Rectal smooth muscle tissue (tissue), 1 donor: Measurements from ENCODE around the gene RYR2.

Experiments used
- H3K27ac ChIP-seq: one replicate; pipeline ENCODE4 v1.7.0; 2013; ENCODE audit warnings: low read depth, low read length, inconsistent platforms
- H3K27me3 ChIP-seq: one replicate; pipeline ENCODE4 v1.7.0; 2013; ENCODE audit warnings: low read length; ENCODE audit not compliant: control insufficient read depth, insufficient read depth
- H3K36me3 ChIP-seq: one replicate; pipeline ENCODE4 v1.7.0; 2013; ENCODE audit warnings: low read length; ENCODE audit not compliant: control insufficient read depth, insufficient read depth
- H3K4me1 ChIP-seq: one replicate; pipeline ENCODE4 v1.7.0; 2013; ENCODE audit warnings: low read length; ENCODE audit not compliant: control insufficient read depth, insufficient read depth
- H3K4me3 ChIP-seq: one replicate; pipeline ENCODE4 v1.7.0; 2013; ENCODE audit warnings: low read length
- H3K9ac ChIP-seq: one replicate; pipeline ENCODE4 v1.7.0; 2013; ENCODE audit warnings: low read length

RYR2 gene

GRCh38 chr1:237309595-237310118, 267.7 kb downstream of the RYR2 start:
- Histone ChIP-seq H3K27ac (no peak overlapping the region), H3K4me1 (no peaks in the 10 kb centered on the region), H3K9ac (no peak overlapping the region), H3K36me3 (no peaks in the 10 kb centered on the region), H3K4me3 (no peak overlapping the region), H3K27me3 (no peaks in the 10 kb centered on the region)

GRCh38 chr1:237316352-237316751, 274.4 kb downstream of the RYR2 start:
- peaks cover 3% of the 10 kb centered on the region for H3K4me1 ChIP-seq
- no peak overlapping the region for H3K27ac ChIP-seq

GRCh38 chr1:237318748-237319147, 276.8 kb downstream of the RYR2 start:
- no peak overlapping the region for H3K4me3 ChIP-seq
- no peaks in the 10 kb centered on the region for H3K36me3 ChIP-seq
- H3K9ac ChIP-seq = no peak overlapping the region
- peaks cover 3% of the 10 kb centered on the region for H3K4me1 ChIP-seq
- no peaks in the 10 kb centered on the region for H3K27me3 ChIP-seq
- no peak overlapping the region for H3K27ac ChIP-seq

More at GRCh38 chr1:237316352-237316751, 274.4 kb downstream of the RYR2 start:
- no peak overlapping the region for H3K4me3 ChIP-seq
- H3K27me3 ChIP-seq = no peaks in the 10 kb centered on the region
- H3K9ac ChIP-seq = no peak overlapping the region
- no peaks in the 10 kb centered on the region for H3K36me3 ChIP-seq

- Histone ChIP-seq H3K27me3 (no peaks in the 10 kb centered on the region), H3K4me3 (no peak overlapping the region), H3K9ac (no peak overlapping the region), H3K36me3 (no peaks in the 10 kb centered on the region), H3K27ac (peak overlapping the region; percentile 40), H3K4me1 (peaks cover 3% of the 10 kb centered on the region)
These were observed 278.9 kb downstream of the RYR2 start for GRCh38 chr1:237320890-237321289.

GRCh38 chr1:237324226-237324625, 282.2 kb downstream of the RYR2 start:
- Histone ChIP-seq H3K4me3 (no peak overlapping the region), H3K4me1 (peaks cover 3% of the 10 kb centered on the region), H3K27ac (no peak overlapping the region)

GRCh38 chr1:237327061-237327460, 285.1 kb downstream of the RYR2 start:
- Histone ChIP-seq H3K4me3 (no peak overlapping the region), H3K27ac (no peak overlapping the region), H3K27me3 (no peaks in the 10 kb centered on the region), H3K36me3 (no peaks in the 10 kb centered on the region), H3K4me1 (no peaks in the 10 kb centered on the region), H3K9ac (no peak overlapping the region)

More at GRCh38 chr1:237324226-237324625, 282.2 kb downstream of the RYR2 start:
- Histone ChIP-seq H3K36me3 (no peaks in the 10 kb centered on the region), H3K9ac (no peak overlapping the region), H3K27me3 (no peaks in the 10 kb centered on the region)

GRCh38 chr1:237340892-237341291, 298.9 kb downstream of the RYR2 start:
- Histone ChIP-seq H3K27me3 (no peaks in the 10 kb centered on the region), H3K4me1 (no peaks in the 10 kb centered on the region), H3K9ac (no peak overlapping the region), H3K27ac (no peak overlapping the region), H3K4me3 (no peak overlapping the region), H3K36me3 (no peaks in the 10 kb centered on the region)

GRCh38 chr1:237341391-237341790, 299.4 kb downstream of the RYR2 start:
- no peaks in the 10 kb centered on the region for H3K36me3 ChIP-seq
- no peak overlapping the region for H3K4me3 ChIP-seq
- H3K9ac ChIP-seq = no peak overlapping the region
- no peak overlapping the region for H3K27ac ChIP-seq
- H3K27me3 ChIP-seq = no peaks in the 10 kb centered on the region
- no peaks in the 10 kb centered on the region for H3K4me1 ChIP-seq

GRCh38 chr1:237342730-237343129, 300.7 kb downstream of the RYR2 start:
- H3K27me3 ChIP-seq = no peaks in the 10 kb centered on the region
- H3K4me1 ChIP-seq = no peaks in the 10 kb centered on the region
- no peak overlapping the region for H3K27ac ChIP-seq
- H3K9ac ChIP-seq = no peak overlapping the region
- H3K36me3 ChIP-seq = no peaks in the 10 kb centered on the region
- H3K4me3 ChIP-seq = no peak overlapping the region

GRCh38 chr1:237352747-237353146, 310.8 kb downstream of the RYR2 start:
- Histone ChIP-seq H3K27me3 (no peaks in the 10 kb centered on the region), H3K36me3 (no peaks in the 10 kb centered on the region), H3K9ac (no peak overlapping the region), H3K4me1 (no peaks in the 10 kb centered on the region), H3K4me3 (no peak overlapping the region), H3K27ac (no peak overlapping the region)

GRCh38 chr1:237353918-237354317, 311.9 kb downstream of the RYR2 start:
- Histone ChIP-seq H3K27ac (no peak overlapping the region), H3K9ac (no peak overlapping the region), H3K27me3 (no peaks in the 10 kb centered on the region), H3K4me1 (no peaks in the 10 kb centered on the region), H3K36me3 (no peaks in the 10 kb centered on the region), H3K4me3 (no peak overlapping the region)

GRCh38 chr1:237355022-237355421, 313.0 kb downstream of the RYR2 start:
- H3K9ac ChIP-seq = no peak overlapping the region
- no peaks in the 10 kb centered on the region for H3K4me1 ChIP-seq
- no peak overlapping the region for H3K4me3 ChIP-seq
- H3K27me3 ChIP-seq = no peaks in the 10 kb centered on the region
- H3K36me3 ChIP-seq = no peaks in the 10 kb centered on the region
- H3K27ac ChIP-seq = no peak overlapping the region

- Histone ChIP-seq H3K4me1 (no peaks in the 10 kb centered on the region), H3K36me3 (no peaks in the 10 kb centered on the region), H3K9ac (no peak overlapping the region), H3K4me3 (no peak overlapping the region), H3K27me3 (no peaks in the 10 kb centered on the region), H3K27ac (no peak overlapping the region)
These were observed 316.6 kb downstream of the RYR2 start for GRCh38 chr1:237358555-237358954.
